Limb (tissue), 2 donors: Measurements from ENCODE around the gene HDAC4.

Source experiments
- DNase-seq, 2 donors: peaks; one replicate each; pipeline ENCODE4 v3.0.0-alpha.2; 2016; ENCODE audit errors: extremely low spot score in 2 of 2

The HDAC4 gene

DNA sequence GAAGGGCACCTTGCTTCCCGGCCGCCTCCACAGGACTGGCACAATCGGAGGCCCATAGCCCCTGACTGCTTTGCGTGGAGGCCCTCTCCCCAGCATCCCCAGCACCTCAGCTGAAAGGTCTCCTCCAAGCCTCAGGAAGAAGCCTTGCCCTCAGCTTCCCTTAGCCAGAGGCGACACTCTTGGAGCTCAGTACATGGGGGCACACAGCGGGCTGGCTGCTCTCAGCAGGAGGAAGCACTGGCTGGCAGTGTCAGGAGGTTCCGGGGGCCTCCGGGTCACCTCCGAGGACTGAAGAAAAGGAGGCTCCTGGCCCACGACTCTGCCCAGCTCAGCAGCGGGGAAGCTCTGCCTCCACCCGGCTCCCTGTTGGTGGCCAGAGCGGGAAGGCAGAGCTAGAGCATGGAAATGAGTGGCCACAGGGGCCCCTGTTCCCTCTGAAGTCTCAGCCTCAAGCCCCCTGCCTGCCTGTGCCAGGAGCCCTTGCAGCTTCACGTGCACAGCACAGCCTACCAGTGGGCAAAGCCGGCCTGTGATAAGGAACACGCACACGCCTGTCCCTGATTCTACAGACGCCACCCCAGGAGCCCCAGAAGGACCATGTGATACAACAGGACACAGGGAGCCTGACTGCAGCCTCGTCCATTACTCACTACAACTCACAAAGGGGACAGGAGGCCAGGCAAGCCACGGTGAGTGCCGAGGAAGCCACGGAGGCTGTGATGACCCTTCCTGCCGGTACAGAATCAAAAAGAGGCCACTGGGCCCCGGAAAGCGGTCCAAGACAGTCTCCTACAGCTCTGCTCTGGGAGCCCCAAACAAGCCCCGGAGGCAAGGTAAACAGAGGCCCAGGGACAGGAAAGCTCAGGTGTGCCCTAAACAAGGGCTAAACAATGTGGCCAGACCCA is 15.5 kb downstream of the HDAC4 start:
- no peak for DNase-seq

DNA sequence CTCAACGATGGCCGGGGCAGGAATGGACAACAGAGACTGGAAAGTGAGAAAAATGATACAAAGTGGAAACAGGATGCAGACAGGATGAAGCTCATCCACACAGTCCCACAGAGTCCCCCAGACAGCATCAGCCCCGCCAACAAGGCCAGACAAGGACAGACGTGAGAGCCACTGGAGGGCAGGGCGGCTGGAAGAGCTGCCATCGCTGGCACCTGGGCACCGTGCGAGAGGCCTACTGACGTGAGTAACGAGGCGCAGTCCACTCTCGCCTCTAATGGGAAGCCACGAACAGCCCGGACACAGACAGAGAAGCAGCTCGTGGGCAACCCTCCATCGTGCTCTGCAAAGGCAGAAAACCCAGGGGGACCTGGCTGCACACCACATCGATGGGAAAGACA is 17.1 kb downstream of the HDAC4 start:
- DNase-seq = no peak

DNA sequence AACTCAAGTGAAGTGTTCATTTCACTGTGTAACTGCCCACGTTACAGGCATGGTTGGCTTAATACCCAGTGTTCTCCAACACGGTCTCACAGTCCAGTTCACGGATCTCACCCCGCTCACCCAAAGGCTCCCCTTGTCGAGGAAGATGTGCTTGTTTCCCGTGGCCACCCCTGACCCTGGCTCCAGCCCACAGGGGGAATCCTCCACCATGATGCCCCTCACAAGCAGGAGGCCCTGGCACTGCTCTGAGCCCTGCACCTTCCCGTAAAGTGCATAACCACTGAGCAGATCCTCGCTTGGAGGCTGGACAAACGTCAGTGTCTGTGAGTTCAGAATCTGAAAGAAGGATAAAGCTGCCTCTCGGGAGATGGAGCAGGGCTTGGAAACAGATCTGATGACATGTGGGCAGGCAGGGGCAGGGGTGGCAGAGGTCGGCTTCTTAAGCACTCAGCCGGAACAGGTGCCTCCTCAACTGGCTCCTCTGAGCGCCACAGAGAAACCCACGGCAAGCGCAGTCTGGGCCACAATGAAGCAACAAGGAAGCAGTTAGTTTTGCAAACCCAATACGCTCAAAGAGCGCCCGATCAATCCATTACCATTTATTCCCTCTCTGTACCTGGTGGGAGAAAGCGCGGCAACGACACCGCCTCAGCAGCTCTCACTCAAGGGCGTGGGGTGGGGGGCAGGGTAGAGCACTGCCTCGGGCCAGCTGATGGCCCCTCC is 17.6 kb downstream of the HDAC4 start:
- DNase-seq = no peak

DNA sequence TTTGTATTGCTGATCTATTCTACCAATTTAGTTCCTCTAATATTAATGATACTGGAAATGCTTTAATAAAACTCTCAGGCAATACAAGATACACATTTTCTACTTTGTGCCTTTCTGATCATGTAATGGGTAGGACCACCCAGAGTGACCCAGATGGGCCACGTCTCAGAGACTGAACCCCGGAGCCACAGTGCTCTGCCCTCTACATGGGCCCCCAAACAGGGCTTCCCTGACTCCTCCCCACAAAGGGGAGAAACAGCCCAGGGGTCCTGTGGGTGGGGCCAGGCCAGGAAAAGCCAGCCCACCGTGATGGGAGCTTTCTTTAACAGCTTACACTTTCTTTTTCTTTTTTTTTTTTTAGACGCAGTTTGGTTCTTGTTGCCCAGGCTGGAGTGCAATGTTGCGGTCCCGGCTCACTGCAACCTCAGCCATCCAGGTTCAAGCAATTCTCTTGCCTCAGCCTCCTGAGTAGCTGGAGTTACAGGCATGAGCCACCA is 18.4 kb downstream of the HDAC4 start:
- DNase-seq = no peak

DNA sequence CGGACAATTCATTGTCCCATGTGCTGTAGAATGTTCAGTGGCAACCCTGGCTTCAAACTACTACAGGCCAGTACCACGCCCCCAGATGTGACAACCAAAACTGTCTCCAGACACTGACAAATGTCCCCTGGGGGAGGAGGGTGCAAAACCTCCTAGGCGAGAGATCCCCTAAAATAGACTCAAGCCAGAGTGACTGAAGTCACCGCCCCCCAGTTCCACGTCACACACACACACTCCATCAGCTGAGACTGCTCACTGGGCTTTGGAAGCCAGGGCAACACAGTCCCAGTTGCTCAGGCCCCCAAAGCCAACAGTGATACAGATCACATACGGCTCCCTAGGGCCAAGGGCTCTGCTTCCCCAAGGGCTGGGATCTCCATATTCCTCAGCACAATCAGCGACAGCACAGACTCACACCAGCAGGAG is 19.1 kb downstream of the HDAC4 start:
- no peak for DNase-seq

DNA sequence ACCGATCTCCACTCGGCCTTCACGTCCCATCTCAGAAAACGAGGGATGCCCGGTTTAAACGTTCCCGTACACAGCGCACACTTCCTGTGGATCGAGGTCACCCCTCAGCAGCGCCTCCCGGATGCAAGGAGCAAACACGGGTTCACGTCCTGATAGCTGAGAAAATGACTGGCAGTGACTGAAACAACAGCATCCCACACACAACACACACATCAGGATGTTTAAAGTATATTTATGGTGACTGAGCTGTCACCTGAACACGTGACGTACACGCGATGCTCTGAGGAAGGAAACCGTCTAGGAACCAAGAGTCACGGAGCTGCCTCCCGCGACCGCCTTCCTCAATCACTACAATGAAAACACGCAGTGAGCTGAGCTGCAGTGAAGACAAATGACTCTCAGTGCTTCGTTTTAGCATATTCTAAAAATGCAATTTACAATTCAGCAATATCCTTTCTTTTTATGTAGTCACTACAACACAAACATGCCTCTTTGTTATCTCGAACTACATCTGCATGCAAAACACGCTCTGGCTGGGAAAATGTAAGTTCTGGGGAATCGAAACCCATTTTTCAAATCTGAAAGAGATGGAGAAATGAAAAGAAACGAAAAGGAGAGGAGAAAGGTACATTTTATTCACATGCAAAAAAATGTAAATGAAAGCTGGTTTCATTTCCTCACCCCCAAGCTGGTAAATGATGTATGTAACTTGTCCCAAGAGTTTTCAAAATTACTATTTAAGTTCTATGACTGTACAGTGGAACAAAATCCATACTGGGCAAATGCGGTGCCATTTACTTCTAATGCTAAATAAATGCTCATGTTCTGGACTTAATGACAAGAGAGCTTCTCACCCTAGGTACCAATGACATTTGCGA is 19.8 kb downstream of the HDAC4 start:
- no peak for DNase-seq

DNA sequence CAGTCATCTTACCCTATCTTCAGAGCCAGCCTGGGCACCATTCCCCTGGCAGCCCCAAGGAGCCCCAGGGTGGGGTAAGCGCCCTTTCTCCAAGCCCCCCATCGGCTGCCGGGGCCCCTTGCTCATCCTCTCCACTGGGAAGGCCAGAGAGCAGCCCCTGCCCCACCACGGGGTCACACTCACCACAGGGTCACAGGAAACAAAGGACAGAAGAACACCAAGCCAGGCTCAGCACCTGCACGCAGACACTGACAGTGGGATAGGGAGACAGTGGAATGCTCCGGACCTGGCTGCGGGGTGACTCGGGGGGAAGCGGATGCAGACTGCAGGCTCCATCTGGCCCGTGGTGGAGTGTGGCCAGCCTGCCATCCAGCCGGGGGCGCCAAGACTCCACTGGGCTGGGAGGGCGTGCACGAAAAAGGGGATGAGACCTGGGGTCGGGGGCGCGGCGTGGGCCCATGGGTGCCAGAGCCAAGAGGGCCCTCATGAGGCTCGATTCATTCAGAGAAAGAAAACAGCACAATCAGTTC is 21.1 kb downstream of the HDAC4 start:
- DNase-seq = no peak

DNA sequence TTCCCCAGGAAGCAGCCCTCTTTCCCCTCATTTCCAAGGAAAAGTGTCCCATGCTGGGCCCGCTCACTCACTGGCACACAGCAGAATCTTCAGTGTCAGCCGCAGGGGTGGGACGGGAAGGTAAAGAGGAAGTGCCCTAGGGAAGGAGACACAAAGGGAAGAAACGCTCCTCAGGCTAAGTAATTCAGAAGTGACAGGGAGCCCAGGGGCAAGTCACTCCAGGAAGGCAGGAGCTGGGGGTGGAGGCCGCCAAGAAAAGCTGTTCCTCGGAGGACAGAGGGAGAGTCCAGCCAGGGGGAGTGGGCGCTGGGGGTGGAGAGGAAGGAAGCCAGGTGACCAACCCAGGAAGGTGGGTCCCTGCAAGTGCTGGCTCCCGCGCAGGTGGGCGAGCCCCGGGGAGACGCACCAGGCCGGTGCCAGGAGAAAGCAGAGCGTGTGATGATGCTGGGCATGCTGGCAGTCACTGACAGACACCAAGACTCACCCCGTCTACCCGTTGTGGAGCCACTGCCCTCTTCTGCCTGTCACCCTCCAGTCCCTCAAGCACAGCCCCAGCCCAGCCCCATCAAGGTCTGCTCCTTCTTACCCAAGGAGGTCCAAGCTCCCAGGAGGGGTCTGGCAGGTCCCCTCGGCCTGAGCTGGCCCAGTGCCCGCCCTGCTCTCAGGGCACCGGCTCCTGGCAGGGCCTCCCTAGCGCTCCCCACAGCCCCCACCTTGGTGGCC is 21.7 kb downstream of the HDAC4 start:
- DNase-seq = no peak

DNA sequence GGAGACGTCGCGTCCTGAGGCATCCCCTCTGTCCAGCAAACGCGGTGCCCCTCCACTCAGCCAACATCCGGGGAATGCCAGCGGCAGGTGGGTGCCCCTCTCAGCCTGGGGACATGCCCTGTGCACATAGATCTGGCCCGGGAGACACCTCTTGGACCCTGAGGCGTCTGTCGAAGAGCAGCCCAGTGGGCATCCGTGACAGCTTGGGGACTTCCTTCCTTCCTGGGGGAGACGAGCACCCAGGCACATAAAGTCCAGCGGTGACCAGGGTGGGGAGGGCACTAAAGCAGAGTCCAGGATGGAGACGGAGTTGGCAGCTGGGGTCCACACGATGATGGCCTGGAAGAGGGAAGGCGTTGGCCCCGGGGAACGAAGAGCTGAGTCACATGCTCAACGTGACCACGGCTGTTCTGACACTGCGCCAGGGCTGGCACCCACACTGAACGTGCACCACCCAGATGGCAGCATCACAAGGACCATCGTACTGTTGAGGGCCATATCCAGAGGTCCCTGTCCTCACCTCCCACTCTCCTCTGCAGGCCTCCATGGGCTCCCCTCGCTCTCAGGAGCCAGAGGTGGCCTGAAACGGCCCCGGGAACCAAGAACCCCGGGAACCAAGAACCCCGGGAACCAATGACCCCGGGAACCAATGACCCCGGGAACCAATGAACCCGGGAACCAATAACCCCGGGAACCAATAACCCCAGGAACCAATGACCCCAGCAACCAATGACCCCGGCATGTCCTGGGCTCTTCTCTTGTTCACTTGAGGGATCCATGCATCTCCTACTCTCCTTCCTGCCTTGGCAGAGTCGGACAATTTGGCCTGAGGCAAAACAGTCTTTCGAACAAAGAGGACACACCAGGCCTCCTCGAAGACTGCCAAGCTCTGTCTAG is 22.6 kb downstream of the HDAC4 start:
- no peak for DNase-seq

DNA sequence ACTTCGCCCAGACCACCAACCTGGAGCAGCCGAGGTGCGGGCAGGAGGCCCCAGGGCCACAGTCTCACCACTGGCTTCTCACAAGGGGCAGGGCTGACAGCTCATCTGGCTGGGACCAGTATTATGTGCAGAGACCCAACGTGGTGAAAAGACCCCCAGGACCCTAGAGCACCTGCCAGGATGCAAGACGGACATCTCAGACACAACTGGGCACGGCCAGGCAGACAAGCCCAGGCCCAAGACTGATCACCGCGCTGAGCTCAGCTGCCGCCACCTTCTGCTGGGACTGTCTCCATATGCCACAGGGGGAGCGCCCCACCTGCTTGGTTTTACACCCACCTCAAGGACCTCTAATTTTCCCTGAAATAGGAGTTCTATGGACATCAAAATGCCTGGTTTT is 23.2 kb downstream of the HDAC4 start:
- no peak for DNase-seq

DNA sequence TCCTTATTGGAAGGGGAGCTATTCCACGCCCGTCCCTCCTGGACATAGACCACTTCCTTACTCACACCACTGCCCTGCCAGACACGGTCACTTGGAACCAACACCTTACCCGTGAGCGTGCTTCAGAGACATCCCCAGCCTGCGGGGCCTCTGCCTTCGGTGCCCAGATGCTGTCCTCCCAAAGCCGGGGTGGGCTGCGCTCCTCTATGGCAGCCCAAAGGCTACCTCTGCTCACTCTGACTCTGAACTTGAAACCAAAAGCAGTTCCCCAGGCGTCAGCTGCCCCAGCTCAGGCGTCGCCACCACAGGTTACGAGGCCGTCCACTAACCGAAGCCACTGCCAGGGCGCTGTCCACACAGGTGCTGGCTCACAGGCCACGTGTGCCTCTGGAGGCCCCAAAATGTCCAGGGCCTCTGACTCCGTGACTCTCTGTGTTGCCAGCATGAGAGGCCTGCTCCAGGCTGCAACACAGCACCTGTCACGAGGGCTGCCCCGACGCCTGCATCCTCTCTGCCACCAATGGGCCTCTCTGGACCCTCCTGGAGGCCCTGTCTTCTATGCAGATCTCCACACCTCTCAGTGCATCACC is 23.8 kb downstream of the HDAC4 start:
- DNase-seq = no peak

DNA sequence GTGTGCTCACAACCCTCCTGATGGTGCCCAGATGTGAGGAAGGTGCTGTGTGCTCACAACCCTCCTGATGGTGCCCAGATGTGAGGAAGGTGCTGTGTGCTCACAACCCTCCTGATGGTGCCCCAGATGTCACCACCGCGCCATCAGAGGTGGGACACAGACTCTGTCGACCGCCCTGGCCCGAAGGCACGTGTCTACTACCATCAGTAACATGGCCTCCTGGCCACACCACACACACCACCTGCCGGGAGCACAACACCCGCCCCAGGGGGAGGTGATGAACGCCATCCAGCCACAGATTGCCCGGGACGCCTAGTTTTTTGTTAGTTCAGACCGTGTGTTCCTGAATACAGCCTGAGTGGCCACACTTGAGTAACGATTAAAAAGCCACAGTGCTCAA is 24.5 kb downstream of the HDAC4 start:
- DNase-seq = no peak

DNA sequence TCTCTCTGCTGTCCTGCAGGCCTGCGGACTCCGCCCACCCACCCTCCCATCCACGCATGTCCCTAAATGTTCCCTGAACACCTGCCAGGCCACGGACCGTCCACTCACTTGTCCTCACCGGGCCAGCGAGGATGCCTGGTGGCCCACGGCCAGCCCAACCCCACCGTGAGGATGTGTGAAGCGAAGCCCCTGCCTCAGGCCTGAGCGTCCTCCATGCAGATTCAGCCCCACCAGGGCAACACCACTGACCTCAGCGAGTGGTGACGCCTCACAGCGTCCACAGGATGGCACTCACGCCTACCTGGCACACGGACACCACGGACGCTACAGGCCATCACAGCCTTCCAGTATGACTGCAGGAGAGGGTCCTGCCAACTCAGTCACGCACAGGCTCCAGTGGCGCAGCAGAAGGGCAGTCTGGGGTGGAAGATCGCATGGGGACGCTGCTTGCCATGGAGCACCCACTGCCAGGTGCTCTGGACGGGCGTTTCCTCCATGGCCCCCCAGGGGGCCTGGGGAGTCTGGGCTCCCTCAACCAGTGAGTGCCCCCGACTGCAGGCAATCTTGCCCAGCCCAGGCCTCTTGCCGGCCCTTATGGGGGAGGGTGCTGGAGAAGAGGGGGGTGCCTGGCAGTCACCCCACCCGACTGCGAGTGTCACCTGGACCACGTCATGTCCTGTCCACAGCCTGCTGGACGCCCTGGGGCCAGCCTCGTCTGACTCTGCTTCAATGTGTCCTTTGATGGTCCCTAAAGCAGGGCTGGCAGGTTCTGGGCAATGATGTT is 25.4 kb downstream of the HDAC4 start:
- no peak for DNase-seq

DNA sequence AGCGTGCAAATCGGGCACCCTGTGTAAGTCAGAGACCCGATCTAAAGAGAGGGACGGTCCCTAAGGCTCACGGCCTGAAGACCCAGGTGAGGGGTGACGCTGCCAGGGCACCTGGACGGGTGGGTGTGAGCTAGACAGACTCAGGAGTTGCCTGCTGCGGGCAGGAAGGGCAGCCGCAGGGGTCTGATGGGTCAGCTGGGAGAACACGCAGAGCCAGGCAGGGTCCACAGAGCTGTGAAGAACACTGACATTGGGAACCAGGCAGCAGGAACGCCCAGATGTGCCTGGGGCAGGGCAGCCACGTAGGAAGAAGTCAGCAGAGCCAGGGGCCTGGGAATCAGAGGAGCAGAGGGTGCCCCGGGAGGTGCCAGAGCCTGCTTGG is 25.9 kb downstream of the HDAC4 start:
- no peak for DNase-seq

DNA sequence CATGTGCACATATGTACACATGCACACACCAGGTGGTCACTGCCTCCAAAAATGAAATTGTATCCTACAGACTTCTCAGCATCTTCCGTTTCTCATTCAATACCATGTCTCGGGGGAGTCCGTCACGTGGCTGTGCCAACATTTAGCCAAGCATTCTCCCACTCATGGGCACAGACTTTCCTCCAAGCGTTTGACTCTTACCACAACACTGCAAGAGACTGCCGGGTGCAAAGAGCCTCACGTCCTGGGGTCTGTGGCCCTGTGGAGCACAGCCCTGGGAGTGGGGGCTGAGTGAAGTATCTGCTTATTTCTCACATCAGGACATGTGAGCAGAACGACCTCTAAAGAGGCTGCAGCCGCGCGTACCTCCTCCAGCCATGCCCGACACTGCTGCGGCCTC is 28.0 kb downstream of the HDAC4 start:
- DNase-seq = no peak

DNA sequence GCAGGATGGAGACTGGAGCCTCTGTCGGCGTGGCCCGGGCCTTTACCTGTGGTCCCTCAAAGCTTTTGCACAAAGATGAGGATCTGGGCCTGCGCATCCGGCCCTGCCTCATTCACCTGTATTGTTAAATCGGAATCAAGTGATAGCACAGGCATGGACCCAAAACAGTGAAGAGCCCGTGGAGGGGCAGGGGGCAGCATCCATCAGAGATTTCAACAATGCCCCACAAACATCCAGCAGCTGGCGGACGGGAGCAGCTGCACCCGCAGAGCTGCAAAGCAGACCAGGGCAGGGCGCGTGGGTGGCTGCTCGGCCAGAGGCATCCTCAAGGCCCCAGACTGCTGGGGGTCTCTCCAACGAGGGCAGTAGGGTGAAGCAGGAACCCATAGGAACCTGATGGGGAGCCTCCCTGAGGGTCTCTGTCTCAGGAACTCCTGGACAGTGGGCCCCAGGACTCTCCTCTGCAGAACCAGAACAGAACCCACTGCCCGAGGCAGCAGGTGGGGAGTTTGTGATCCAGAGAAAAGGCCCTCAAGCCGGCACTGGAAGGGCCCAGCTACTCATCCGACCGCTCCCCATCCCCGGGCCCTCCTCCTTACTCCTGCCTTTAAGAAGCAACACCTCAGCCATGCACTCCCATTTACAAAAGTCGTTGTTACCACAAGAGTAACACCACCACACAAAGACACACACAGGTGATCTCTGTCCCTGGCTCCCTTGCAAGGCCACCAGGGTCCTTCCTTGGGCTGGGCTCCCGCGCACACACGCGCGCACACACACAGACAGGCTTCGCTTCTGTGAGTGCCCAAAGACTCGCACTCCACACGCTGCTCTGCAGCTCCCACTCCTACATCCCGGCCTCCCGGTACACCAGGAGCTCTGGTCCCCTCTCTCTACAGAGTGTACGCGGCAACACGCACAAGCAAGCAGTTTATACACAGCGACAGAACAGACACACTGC is 28.8 kb downstream of the HDAC4 start:
- no peak for DNase-seq
